ENCODE data around the gene CCDC192.
"Not testable (repeated sequence)": the region's sequence is repeated elsewhere in the genome, so short reads cannot be mapped to it uniquely, and the experiment has no call there.

CCDC192 gene

GRCh38 chr5:127762412-127762811 lies 59.2 kb downstream of the CCDC192 start:
- H3K27ac ChIP-seq: no peak overlapping the region
- H3K9ac ChIP-seq: no peak overlapping the region
- no peak overlapping the region for H3K4me2 ChIP-seq
- no peaks in the 10 kb centered on the region for H3K9me3 ChIP-seq
- no peak overlapping the region for H3K4me3 ChIP-seq
- TF ChIP-seq Cebpa-rat (IDR thresholded peaks at IDR 0.05): no peak
- no peaks in the 10 kb centered on the region for H3K4me1 ChIP-seq
- H3K27me3 ChIP-seq: no peaks in the 10 kb centered on the region
- no peaks in the 10 kb centered on the region for H4K20me1 ChIP-seq
- no peaks in the 10 kb centered on the region for H3K36me3 ChIP-seq

- H3K4me2 ChIP-seq: no peak overlapping the region
- H4K20me1 ChIP-seq: no peaks in the 10 kb centered on the region
- H3K27ac ChIP-seq: no peak overlapping the region
- H3K4me3 ChIP-seq: no peak overlapping the region
- H3K4me1 ChIP-seq: no peaks in the 10 kb centered on the region
- TF ChIP-seq Cebpa-rat (IDR thresholded peaks at IDR 0.05): no peak
- H3K36me3 ChIP-seq: no peaks in the 10 kb centered on the region
- no peaks in the 10 kb centered on the region for H3K27me3 ChIP-seq
- H3K9ac ChIP-seq: no peak overlapping the region
- no peaks in the 10 kb centered on the region for H3K9me3 ChIP-seq
Observed at GRCh38 chr5:127766676-127767335, 63.6 kb downstream of the CCDC192 start.

- no peak overlapping the region for H3K27ac ChIP-seq
- no peaks in the 10 kb centered on the region for H3K27me3 ChIP-seq
- H3K9me3 ChIP-seq: no peaks in the 10 kb centered on the region
- no peaks in the 10 kb centered on the region for H4K20me1 ChIP-seq
- H3K9ac ChIP-seq: no peak overlapping the region
- H3K4me1 ChIP-seq: no peaks in the 10 kb centered on the region
- TF ChIP-seq Cebpa-rat (IDR thresholded peaks at IDR 0.05): no peak
- no peak overlapping the region for H3K4me3 ChIP-seq
- H3K4me2 ChIP-seq: no peak overlapping the region
- no peaks in the 10 kb centered on the region for H3K36me3 ChIP-seq
Observed at GRCh38 chr5:127769386-127769785, 66.2 kb downstream of the CCDC192 start.

- H3K9me3 ChIP-seq: no peaks in the 10 kb centered on the region
- TF ChIP-seq Cebpa-rat (IDR thresholded peaks at IDR 0.05): no peak
- no peaks in the 10 kb centered on the region for H3K36me3 ChIP-seq
- no peak overlapping the region for H3K4me3 ChIP-seq
- H3K27me3 ChIP-seq: no peaks in the 10 kb centered on the region
- no peak overlapping the region for H3K9ac ChIP-seq
- no peaks in the 10 kb centered on the region for H4K20me1 ChIP-seq
- H3K27ac ChIP-seq: no peak overlapping the region
- H3K4me1 ChIP-seq: no peaks in the 10 kb centered on the region
- H3K4me2 ChIP-seq: no peak overlapping the region
Observed at GRCh38 chr5:127770272-127770671, 67.1 kb downstream of the CCDC192 start.

GRCh38 chr5:127772531-127772930 lies 69.3 kb downstream of the CCDC192 start:
- H3K27ac ChIP-seq: no peak overlapping the region
- H3K4me2 ChIP-seq: no peak overlapping the region
- no peaks in the 10 kb centered on the region for H3K36me3 ChIP-seq
- no peaks in the 10 kb centered on the region for H3K4me1 ChIP-seq
- H3K4me3 ChIP-seq: no peak overlapping the region
- no peak overlapping the region for H3K9ac ChIP-seq
- no peaks in the 10 kb centered on the region for H3K27me3 ChIP-seq
- TF ChIP-seq Cebpa-rat (IDR thresholded peaks at IDR 0.05): no peak
- H4K20me1 ChIP-seq: no peaks in the 10 kb centered on the region
- peaks cover 14% of the 10 kb centered on the region for H3K9me3 ChIP-seq

GRCh38 chr5:127774221-127774620 lies 71.0 kb downstream of the CCDC192 start:
- Histone ChIP-seq H3K36me3 (no peaks in the 10 kb centered on the region), H3K4me2 (no peak overlapping the region), H3K4me3 (no peak overlapping the region), H3K9me3 (peaks cover 17% of the 10 kb centered on the region), H3K27me3 (no peaks in the 10 kb centered on the region), H3K9ac (no peak overlapping the region), H4K20me1 (no peaks in the 10 kb centered on the region), H3K27ac (no peak overlapping the region), H3K4me1 (no peaks in the 10 kb centered on the region)
- TF ChIP-seq Cebpa-rat (IDR thresholded peaks at IDR 0.05): no peak

GRCh38 chr5:127776477-127776876 lies 73.3 kb downstream of the CCDC192 start:
- H3K27me3 ChIP-seq: no peaks in the 10 kb centered on the region
- H3K4me2 ChIP-seq: no peak overlapping the region
- H4K20me1 ChIP-seq: no peaks in the 10 kb centered on the region
- peaks cover 17% of the 10 kb centered on the region for H3K9me3 ChIP-seq
- no peak overlapping the region for H3K4me3 ChIP-seq
- no peaks in the 10 kb centered on the region for H3K4me1 ChIP-seq
- H3K27ac ChIP-seq: no peak overlapping the region
- H3K9ac ChIP-seq: no peak overlapping the region
- no peaks in the 10 kb centered on the region for H3K36me3 ChIP-seq
- TF ChIP-seq Cebpa-rat (IDR thresholded peaks at IDR 0.05): no peak

GRCh38 chr5:127777957-127778356 lies 74.8 kb downstream of the CCDC192 start:
- Histone ChIP-seq H3K4me3 (no peak overlapping the region), H3K4me2 (no peak overlapping the region), H3K27ac (no peak overlapping the region), H3K4me1 (no peaks in the 10 kb centered on the region), H3K9me3 (peaks cover 17% of the 10 kb centered on the region), H3K27me3 (no peaks in the 10 kb centered on the region), H3K9ac (no peak overlapping the region), H3K36me3 (no peaks in the 10 kb centered on the region), H4K20me1 (no peaks in the 10 kb centered on the region)
- no peak for TF ChIP-seq Cebpa-rat (IDR thresholded peaks at IDR 0.05)

GRCh38 chr5:127782450-127782849 lies 79.3 kb downstream of the CCDC192 start:
- H3K27ac ChIP-seq, H3K36me3 ChIP-seq, H3K9me3 ChIP-seq, H3K9ac ChIP-seq, H4K20me1 ChIP-seq, H3K4me2 ChIP-seq, H3K27me3 ChIP-seq, H3K4me1 ChIP-seq, H3K4me3 ChIP-seq: not testable (repeated sequence)

- no peaks in the 10 kb centered on the region for H4K20me1 ChIP-seq
- no peak overlapping the region for H3K4me3 ChIP-seq
- H3K27ac ChIP-seq: no peak overlapping the region
- no peak for TF ChIP-seq Cebpa-rat (IDR thresholded peaks at IDR 0.05)
- no peak overlapping the region for H3K9ac ChIP-seq
- no peaks in the 10 kb centered on the region for H3K36me3 ChIP-seq
- H3K9me3 ChIP-seq: no peaks in the 10 kb centered on the region
- no peaks in the 10 kb centered on the region for H3K4me1 ChIP-seq
- H3K27me3 ChIP-seq: no peaks in the 10 kb centered on the region
- H3K4me2 ChIP-seq: no peak overlapping the region
Observed at GRCh38 chr5:127785098-127785927, 82.1 kb downstream of the CCDC192 start.
